Amniotic stem cell (primary cell): ENCODE results near the gene GNB1.
"Not testable (repeated sequence)": the region's sequence is repeated elsewhere in the genome, so short reads cannot be mapped to it uniquely, and the experiment has no call there.

Experiments
- DNase-seq: peaks from one replicate; lab custom pipeline; 2025; lab: John Stamatoyannopoulos, UW

Gene GNB1

GRCh38 chr1:1858382-1859086, 32.4 kb downstream of the GNB1 start:
- peak; percentile 77 for DNase-seq

- DNase-seq = no peak
Observed at GRCh38 chr1:1857096-1857703, 33.7 kb downstream of the GNB1 start.

GRCh38 chr1:1856161-1856560, 34.7 kb downstream of the GNB1 start:
- not testable (repeated sequence) for DNase-seq

GRCh38 chr1:1853593-1854257, 37.2 kb downstream of the GNB1 start:
- DNase-seq = no peak

GRCh38 chr1:1852619-1853414, 38.1 kb downstream of the GNB1 start:
- DNase-seq = no peak

- no peak for DNase-seq
Observed at GRCh38 chr1:1847890-1848289, 43.0 kb downstream of the GNB1 start.

- no peak for DNase-seq
Observed at GRCh38 chr1:1847061-1847850, 43.6 kb downstream of the GNB1 start.

- DNase-seq = no peak
Observed at GRCh38 chr1:1846386-1846918, 44.4 kb downstream of the GNB1 start.

- no peak for DNase-seq
Observed at GRCh38 chr1:1842360-1843146, 48.3 kb downstream of the GNB1 start.

GRCh38 chr1:1841575-1841995, 49.3 kb downstream of the GNB1 start:
- no peak for DNase-seq

- no peak for DNase-seq
Observed at GRCh38 chr1:1839311-1839965, 51.4 kb downstream of the GNB1 start.

GRCh38 chr1:1836119-1836518, 54.8 kb downstream of the GNB1 start:
- DNase-seq = no peak

- no peak for DNase-seq
Observed at GRCh38 chr1:1835546-1835945, 55.3 kb downstream of the GNB1 start.

GRCh38 chr1:1833916-1834325, 57.0 kb downstream of the GNB1 start:
- no peak for DNase-seq

- no peak for DNase-seq
Observed at GRCh38 chr1:1833456-1833855, 57.4 kb downstream of the GNB1 start.

- DNase-seq = no peak
Observed at GRCh38 chr1:1832820-1833219, 58.1 kb downstream of the GNB1 start.

- no peak for DNase-seq
Observed at GRCh38 chr1:1832166-1832565, 58.7 kb downstream of the GNB1 start.

- DNase-seq = no peak
Observed at GRCh38 chr1:1827089-1827848, 63.6 kb downstream of the GNB1 start.

GRCh38 chr1:1826356-1827088, 64.4 kb downstream of the GNB1 start:
- DNase-seq = no peak
